Gastroesophageal sphincter (tissue), 4 donors: Measurements from ENCODE around the gene CFAP58. TPM values are rescaled to one million over a fixed set of nuclear protein-coding genes. Genes with fewer than 3 reads are reported as not detected.

Source experiments
- ATAC-seq: fragments of 150-250 bp; one replicate; pipeline ENCODE4 v1.9.1; 2016; ENCODE audit warnings: mild to moderate bottlenecking, moderate library complexity
- H3K27ac ChIP-seq, 4 donors: fragments of 200-600 bp; sonication (generic) in 3 of 4; 1 replicate in 3 of 4; 2 replicates in 1 of 4; pipeline ENCODE4 v1.5.1; 2016 to 2019
- H3K27me3 ChIP-seq: fragments of 200-600 bp; sonication (generic); one replicate; pipeline ENCODE4 v1.5.1; 2019
- H3K36me3 ChIP-seq, 2 donors: fragments of 200-600 bp; sonication (generic); one replicate each; pipeline ENCODE4 v1.5.1; 2019; ENCODE audit warnings: control low read depth in 1 of 2
- H3K4me1 ChIP-seq, 3 donors: fragments of 200-600 bp; sonication (generic); 1 replicate in 2 of 3; 2 replicates in 1 of 3; pipeline ENCODE4 v1.5.1; 2016 to 2019; ENCODE audit warnings: control low read depth in 2 of 3
- H3K4me3 ChIP-seq, 2 donors: fragments of 200-600 bp; sonication (generic); one replicate each; pipeline ENCODE4 v1.5.1; 2019; ENCODE audit warnings: mild to moderate bottlenecking in 1 of 2, moderate library complexity in 1 of 2
- H3K9me3 ChIP-seq, 3 donors: fragments of 200-600 bp; sonication (generic); one replicate each; pipeline ENCODE4 v1.5.1; 2017 to 2019; ENCODE audit warnings: control low read depth in 2 of 3
- CTCF ChIP-seq, 4 experiments: fragments of 200-600 bp in 2 of 4; fragments of 450-650 bp in 2 of 4; sonication (generic) in 1 of 4; IDR thresholded peaks; one replicate each; pipeline ENCODE4 v1.5.1; 2017 to 2019; ENCODE audit warnings: antibody characterized with exemption in 4 of 4, mild to moderate bottlenecking in 2 of 4, moderate library complexity in 2 of 4
- EP300 ChIP-seq: sonication (generic); formaldehyde crosslinking; IDR thresholded peaks from one replicate; pipeline ENCODE4 v1.6.1; 2017; ENCODE audit warnings: antibody characterized with exemption, mild to moderate bottlenecking
- POLR2A ChIP-seq, 2 donors: fragments of 450-650 bp; IDR thresholded peaks; one replicate each; pipeline ENCODE4 v1.6.1; 2017; ENCODE audit warnings: antibody characterized with exemption in 2 of 2, mild to moderate bottlenecking in 2 of 2, moderate library complexity in 1 of 2
- POLR2AphosphoS5 ChIP-seq: sonication (generic); formaldehyde crosslinking; IDR thresholded peaks from one replicate; pipeline ENCODE4 v1.6.1; 2017; ENCODE audit warnings: antibody characterized with exemption
- WGBS, 2 donors: methylation state at CpG; one replicate each; pipeline ENCODE4 v1.1.5; 2018; ENCODE audit warnings: low coverage in 1 of 2; 5-methylcytosine and 5-hydroxymethylcytosine counted together
- total RNA-seq, 4 donors: library from RNA; depleted of rRNA; stranded (reverse); fragments of >200 nt; gene quantifications; one replicate each; pipeline ENCODE4 v1.1.0, GENCODE V29; 2016

The CFAP58 gene
- total RNA-seq, 4 donors from 2014 or later = 0.27 to 1.6 (median 1.3) TPM

DNA sequence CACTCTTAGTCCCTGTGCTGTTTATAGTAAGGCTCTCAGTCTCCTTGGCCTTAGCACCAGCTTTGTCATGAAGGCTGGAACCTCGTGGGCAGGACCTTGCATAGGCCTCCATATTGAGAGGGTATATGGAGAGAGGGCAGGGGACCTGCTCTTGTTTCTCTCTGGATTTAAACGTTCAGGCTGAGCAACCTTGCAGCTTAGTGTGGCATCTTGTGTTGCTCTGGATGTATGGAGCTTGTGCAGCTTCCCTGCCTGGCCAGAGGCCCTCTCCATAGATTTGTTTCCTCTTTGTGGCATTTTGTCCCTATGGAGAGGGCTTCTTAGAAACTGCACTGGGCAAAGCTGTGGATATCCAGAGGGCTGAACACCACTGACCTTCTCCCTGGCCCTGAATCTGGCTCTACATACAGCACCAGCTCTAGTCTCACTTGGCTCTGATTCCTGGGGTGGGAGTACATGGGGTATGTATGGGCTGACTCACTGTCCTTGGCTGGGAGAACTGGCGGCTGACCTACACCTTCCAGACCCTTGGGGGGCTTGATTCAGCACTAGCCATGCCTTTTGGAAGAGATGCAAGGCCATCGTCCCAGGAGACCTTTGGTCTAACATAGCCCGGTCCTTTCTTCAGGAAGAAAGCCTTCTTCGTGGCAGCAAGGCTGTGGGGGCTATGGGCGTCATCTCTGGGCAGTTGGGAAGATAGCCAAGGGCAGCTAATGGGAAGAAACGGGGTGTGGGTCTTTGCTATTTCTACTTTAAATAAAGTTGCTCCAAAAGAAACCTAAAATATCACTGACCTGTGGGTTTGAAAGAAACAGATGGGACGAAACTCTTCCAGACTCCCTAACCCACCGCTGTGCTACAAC lies 45.8 kb upstream of the CFAP58 start:
- Histone ChIP-seq H3K4me1 (peaks cover 11 to 85% (median 31%) of the 10 kb centered on the region in 3 donors), H3K27me3 (no peaks in the 10 kb centered on the region), H3K36me3 (peaks cover 0 to 37% of the 10 kb centered on the region in 2 donors), H3K9me3 (no peaks in the 10 kb centered on the region), H3K27ac (peak overlapping the region in 3 of 4 donors; percentile 8 to 95 (median 61)), H3K4me3 (no peak overlapping the region)
- TF ChIP-seq POLR2AphosphoS5 = no peak
- TF ChIP-seq CTCF (IDR thresholded peaks at IDR 0.05) = no peak
- TF ChIP-seq EP300 = no peak
- no peak for TF ChIP-seq POLR2A (IDR thresholded peaks at IDR 0.05)
- ATAC-seq = no peak
- 63 to 71% methylated on average over 8 of the region's 10 CpGs for WGBS, 2 donors

DNA sequence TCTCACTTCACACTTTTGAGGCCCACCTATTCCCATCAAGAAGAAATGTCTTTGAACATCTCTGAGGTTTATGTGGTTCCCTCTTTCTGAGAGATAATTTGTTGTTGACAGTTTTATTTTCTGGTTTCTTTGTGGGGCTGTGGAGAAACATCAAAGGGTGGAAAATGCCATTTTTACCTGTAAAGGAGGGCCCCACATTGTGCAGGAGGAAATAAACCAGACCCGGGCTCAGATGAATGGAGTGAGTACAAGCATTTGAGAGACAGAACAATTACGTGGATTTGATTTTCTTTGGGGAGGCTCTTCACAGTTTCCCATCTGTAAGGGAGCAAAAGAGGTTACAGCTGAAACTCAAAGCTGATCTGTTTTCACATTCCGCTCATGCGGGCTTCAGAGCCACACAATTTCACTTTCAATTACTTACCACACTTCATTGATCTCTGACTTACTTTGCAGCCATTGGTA lies 45.2 kb upstream of the CFAP58 start:
- ATAC-seq = no peak
- Histone ChIP-seq H3K4me3 (no peak overlapping the region), H3K27ac (peak overlapping the region in 3 of 4 donors; percentile 8 to 95 (median 61)), H3K4me1 (peaks cover 11 to 85% (median 26%) of the 10 kb centered on the region in 3 donors), H3K9me3 (no peaks in the 10 kb centered on the region), H3K27me3 (no peaks in the 10 kb centered on the region), H3K36me3 (peaks cover 0 to 43% of the 10 kb centered on the region in 2 donors)
- 70 to 88% methylated on average over 4 of the region's 4 CpGs for WGBS, 2 donors
- TF ChIP-seq POLR2A (IDR thresholded peaks at IDR 0.05) (no peak), CTCF (IDR thresholded peaks at IDR 0.05) (no peak), POLR2AphosphoS5 (no peak), EP300 (no peak)

DNA sequence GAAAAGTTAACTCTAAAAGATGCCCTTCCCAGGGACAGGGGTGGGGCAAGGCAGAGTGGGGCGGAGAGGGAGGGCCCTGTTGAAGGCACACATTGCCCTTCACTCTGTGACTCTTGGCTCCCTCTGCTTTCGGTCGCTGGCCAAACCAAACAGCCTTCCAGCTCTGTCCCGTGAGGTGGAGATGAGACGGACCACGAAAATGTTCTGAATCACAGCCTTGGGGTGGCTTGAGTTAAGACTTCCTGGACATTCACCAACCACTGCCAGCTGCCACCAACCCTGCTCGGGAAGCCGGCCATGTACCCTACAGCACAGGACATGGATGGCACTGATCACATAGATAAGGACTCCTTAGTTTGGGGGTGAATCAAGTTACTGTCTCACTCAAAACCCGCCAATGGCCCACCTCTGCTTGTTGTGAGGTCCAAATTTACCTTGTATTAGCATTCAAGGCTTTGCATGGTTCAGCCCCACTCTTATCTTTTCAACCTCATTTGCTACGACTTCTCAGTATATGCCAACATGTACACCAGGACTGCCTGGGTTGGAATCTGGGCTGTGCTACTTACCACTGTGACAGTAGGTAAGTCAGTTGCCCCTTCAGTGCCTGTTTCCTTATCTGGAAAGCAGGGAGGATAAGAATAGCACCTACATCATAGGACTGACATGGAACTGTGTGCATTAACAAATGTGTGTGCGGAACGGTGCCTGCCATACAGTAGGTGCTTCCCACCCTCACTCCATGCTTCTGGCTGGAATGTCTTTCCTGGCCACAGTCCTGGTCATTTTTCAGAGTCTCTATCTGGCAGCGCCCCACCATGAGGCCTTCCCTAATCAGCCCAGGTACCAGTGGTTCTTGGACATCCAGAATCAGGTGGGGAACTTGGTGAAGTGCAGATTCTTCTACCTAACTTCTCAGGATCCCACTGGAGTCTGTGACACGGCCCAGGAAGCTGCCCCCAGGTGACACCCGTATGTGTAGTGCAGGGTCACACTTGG lies 43.4 kb upstream of the CFAP58 start:
- H3K4me1 ChIP-seq = peaks cover 5 to 66% (median 21%) of the 10 kb centered on the region in 3 donors
- no peak overlapping the region for H3K4me3 ChIP-seq
- WGBS, 2 donors = 55 to 88% methylated on average over 4 to 5 of the region's 15 CpGs
- H3K27me3 ChIP-seq = no peaks in the 10 kb centered on the region
- H3K36me3 ChIP-seq = peaks cover 0 to 61% of the 10 kb centered on the region in 2 donors
- TF ChIP-seq EP300 (no peak), POLR2AphosphoS5 (peak; percentile 24), POLR2A (IDR thresholded peaks at IDR 0.05) (no peak)
- peak overlapping the region; percentile 12 to 77 (median 64) for H3K27ac ChIP-seq
- no peaks in the 10 kb centered on the region for H3K9me3 ChIP-seq
- peak; percentile 60 for ATAC-seq

DNA sequence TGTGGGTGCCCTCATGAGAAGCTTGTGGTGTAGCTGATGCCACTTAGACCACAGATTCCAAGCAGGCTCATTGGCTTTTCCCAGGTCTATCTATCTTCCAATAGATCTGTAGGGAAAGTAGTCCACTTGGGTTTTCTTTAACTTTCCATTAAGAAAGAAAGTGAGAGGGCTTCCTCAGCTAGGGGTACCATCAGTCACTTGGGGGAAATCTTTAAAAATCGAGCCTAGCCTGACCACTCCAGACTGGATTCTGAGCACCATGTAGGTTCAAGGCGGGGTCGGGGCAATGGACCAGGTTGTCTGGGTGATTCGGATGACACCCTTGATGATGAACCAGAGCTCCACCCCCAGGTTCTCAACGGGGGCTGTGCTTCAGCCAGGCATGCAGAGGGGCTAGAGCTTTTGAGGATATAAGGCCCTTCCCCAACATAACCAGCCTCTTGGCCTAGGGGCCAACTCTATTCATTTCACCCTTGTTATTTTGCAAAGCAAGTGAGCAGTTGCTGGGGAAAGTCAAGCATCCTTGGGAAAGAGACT lies 42.4 kb upstream of the CFAP58 start:
- no peaks in the 10 kb centered on the region for H3K27me3 ChIP-seq
- H3K4me3 ChIP-seq = no peak overlapping the region
- peaks cover 3 to 63% (median 18%) of the 10 kb centered on the region in 3 donors for H3K4me1 ChIP-seq
- 56 to 80% methylated on average over 1 to 2 of the region's 5 CpGs for WGBS, 2 donors
- H3K9me3 ChIP-seq = no peaks in the 10 kb centered on the region
- H3K36me3 ChIP-seq = peaks cover 0 to 68% of the 10 kb centered on the region in 2 donors
- ATAC-seq = no peak
- TF ChIP-seq EP300 (no peak), POLR2A (IDR thresholded peaks at IDR 0.05) (no peak), POLR2AphosphoS5 (no peak), CTCF (IDR thresholded peaks at IDR 0.05) (no peak)
- H3K27ac ChIP-seq = peak overlapping the region in 2 of 4 donors; percentile 71 to 77
